Gastroesophageal sphincter (tissue), 4 donors: ENCODE data around the gene AKR7A2. TPM values are rescaled to one million over a fixed set of nuclear protein-coding genes. Genes with fewer than 3 reads are reported as not detected.

Source experiments
- ATAC-seq: fragments of 150-250 bp; one replicate; pipeline ENCODE4 v1.9.1; 2016; ENCODE audit warnings: mild to moderate bottlenecking, moderate library complexity
- H3K27ac ChIP-seq, 4 donors: fragments of 200-600 bp; sonication (generic) in 3 of 4; 1 replicate in 3 of 4; 2 replicates in 1 of 4; pipeline ENCODE4 v1.5.1; 2016 to 2019
- H3K27me3 ChIP-seq: fragments of 200-600 bp; sonication (generic); one replicate; pipeline ENCODE4 v1.5.1; 2019
- H3K36me3 ChIP-seq, 2 donors: fragments of 200-600 bp; sonication (generic); one replicate each; pipeline ENCODE4 v1.5.1; 2019; ENCODE audit warnings: control low read depth in 1 of 2
- H3K4me1 ChIP-seq, 3 donors: fragments of 200-600 bp; sonication (generic); 1 replicate in 2 of 3; 2 replicates in 1 of 3; pipeline ENCODE4 v1.5.1; 2016 to 2019; ENCODE audit warnings: control low read depth in 2 of 3
- H3K4me3 ChIP-seq, 2 donors: fragments of 200-600 bp; sonication (generic); one replicate each; pipeline ENCODE4 v1.5.1; 2019; ENCODE audit warnings: mild to moderate bottlenecking in 1 of 2, moderate library complexity in 1 of 2
- H3K9me3 ChIP-seq, 3 donors: fragments of 200-600 bp; sonication (generic); one replicate each; pipeline ENCODE4 v1.5.1; 2017 to 2019; ENCODE audit warnings: control low read depth in 2 of 3
- CTCF ChIP-seq, 4 experiments: fragments of 200-600 bp in 2 of 4; fragments of 450-650 bp in 2 of 4; sonication (generic) in 1 of 4; IDR thresholded peaks; one replicate each; pipeline ENCODE4 v1.5.1; 2017 to 2019; ENCODE audit warnings: antibody characterized with exemption in 4 of 4, mild to moderate bottlenecking in 2 of 4, moderate library complexity in 2 of 4
- EP300 ChIP-seq: sonication (generic); formaldehyde crosslinking; IDR thresholded peaks from one replicate; pipeline ENCODE4 v1.6.1; 2017; ENCODE audit warnings: antibody characterized with exemption, mild to moderate bottlenecking
- POLR2A ChIP-seq, 2 donors: fragments of 450-650 bp; IDR thresholded peaks; one replicate each; pipeline ENCODE4 v1.6.1; 2017; ENCODE audit warnings: antibody characterized with exemption in 2 of 2, mild to moderate bottlenecking in 2 of 2, moderate library complexity in 1 of 2
- POLR2AphosphoS5 ChIP-seq: sonication (generic); formaldehyde crosslinking; IDR thresholded peaks from one replicate; pipeline ENCODE4 v1.6.1; 2017; ENCODE audit warnings: antibody characterized with exemption
- WGBS, 2 donors: methylation state at CpG; one replicate each; pipeline ENCODE4 v1.1.5; 2018; ENCODE audit warnings: low coverage in 1 of 2; 5-methylcytosine and 5-hydroxymethylcytosine counted together
- total RNA-seq, 4 donors: library from RNA; depleted of rRNA; stranded (reverse); fragments of >200 nt; gene quantifications; one replicate each; pipeline ENCODE4 v1.1.0, GENCODE V29; 2016

The AKR7A2 gene
- total RNA-seq, 4 donors from 2014 or later, result 58.2 to 77.2 (median 63.7) TPM

GRCh38 chr1:19323987-19324664, 12.2 kb upstream of the AKR7A2 start:
- Histone ChIP-seq H3K27me3 (no peaks in the 10 kb centered on the region), H3K27ac (no peak overlapping the region), H3K36me3 (peaks cover 0 to 78% of the 10 kb centered on the region in 2 donors), H3K4me1 (no peaks in the 10 kb centered on the region), H3K4me3 (no peak overlapping the region), H3K9me3 (no peaks in the 10 kb centered on the region)
- no peak for TF ChIP-seq EP300
- no peak for TF ChIP-seq CTCF (IDR thresholded peaks at IDR 0.05)
- TF ChIP-seq POLR2A (IDR thresholded peaks at IDR 0.05), result no peak
- TF ChIP-seq POLR2AphosphoS5, result no peak
- no peak for ATAC-seq
- WGBS, 2 donors, result no CpG with 5 or more reads among the region's 23 CpGs

DNA sequence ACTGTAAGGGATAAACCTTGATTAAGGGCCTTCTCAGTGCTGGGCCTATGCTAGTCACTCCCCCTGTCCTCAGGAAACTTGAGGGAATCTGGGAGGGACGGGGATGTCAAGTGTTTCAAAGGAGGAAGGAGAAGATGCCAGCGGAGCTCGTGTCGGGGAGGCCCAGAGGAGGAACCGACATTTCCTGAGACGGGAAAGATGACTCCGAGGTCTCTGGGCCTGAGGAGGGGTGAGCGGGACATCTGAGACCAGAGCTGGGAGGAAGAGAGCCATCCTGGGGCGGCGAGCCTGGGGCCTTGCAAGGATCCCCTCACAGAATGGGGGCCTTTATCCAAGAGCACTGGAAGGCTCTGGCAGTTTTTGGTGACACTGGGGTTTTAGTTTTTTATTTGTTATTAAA, 10.5 kb upstream of the AKR7A2 start:
- 75 to 80% methylated on average over 1 to 10 of the region's 10 CpGs for WGBS, 2 donors
- Histone ChIP-seq H3K27me3 (no peaks in the 10 kb centered on the region), H3K36me3 (peaks cover 0 to 78% of the 10 kb centered on the region in 2 donors), H3K4me1 (peaks cover 0 to 3% (median 0%) of the 10 kb centered on the region in 3 donors), H3K9me3 (no peaks in the 10 kb centered on the region), H3K27ac (no peak overlapping the region), H3K4me3 (no peak overlapping the region)
- no peak for TF ChIP-seq EP300
- TF ChIP-seq CTCF (IDR thresholded peaks at IDR 0.05), result no peak
- TF ChIP-seq POLR2A (IDR thresholded peaks at IDR 0.05), result no peak
- TF ChIP-seq POLR2AphosphoS5, result no peak
- ATAC-seq, result no peak

GRCh38 chr1:19321071-19321470, 9.1 kb upstream of the AKR7A2 start:
- Histone ChIP-seq H3K9me3 (no peaks in the 10 kb centered on the region), H3K4me1 (peaks cover 0 to 10% (median 0%) of the 10 kb centered on the region in 3 donors), H3K27me3 (no peaks in the 10 kb centered on the region), H3K27ac (no peak overlapping the region), H3K4me3 (no peak overlapping the region), H3K36me3 (peaks cover 0 to 68% of the 10 kb centered on the region in 2 donors)
- no peak for ATAC-seq
- 69 to 96% methylated on average over 3 of the region's 3 CpGs for WGBS, 2 donors
- TF ChIP-seq EP300, result no peak
- TF ChIP-seq POLR2A (IDR thresholded peaks at IDR 0.05), result no peak
- no peak for TF ChIP-seq POLR2AphosphoS5
- no peak for TF ChIP-seq CTCF (IDR thresholded peaks at IDR 0.05)

DNA sequence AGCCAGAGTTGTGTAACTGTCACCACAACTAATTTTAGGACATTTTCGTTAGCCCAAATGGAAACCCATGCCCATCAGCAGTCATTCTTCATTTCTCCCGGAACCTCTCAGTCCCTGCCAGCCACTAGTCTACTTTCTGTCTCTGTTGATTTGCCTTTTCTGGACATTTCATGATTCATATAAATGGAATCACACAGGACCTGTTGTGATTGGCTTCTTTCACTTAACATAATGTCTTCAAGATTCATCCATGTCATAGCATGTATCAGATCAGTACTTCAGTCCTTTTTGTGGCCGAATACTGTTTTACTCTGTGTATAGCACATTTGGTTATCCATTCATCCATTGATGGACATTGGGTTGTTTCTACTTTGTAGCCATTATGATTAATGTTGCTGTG, 7.3 kb upstream of the AKR7A2 start:
- H3K36me3 ChIP-seq, result peaks cover 0 to 52% of the 10 kb centered on the region in 2 donors
- WGBS, 2 donors, result 81 to 86% methylated on average over 3 of the region's 3 CpGs

More for the DNA sequence above, 7.3 kb upstream of the AKR7A2 start:
- no peak overlapping the region for H3K4me3 ChIP-seq
- no peak overlapping the region for H3K27ac ChIP-seq
- TF ChIP-seq EP300 (no peak), CTCF (IDR thresholded peaks at IDR 0.05) (no peak), POLR2A (IDR thresholded peaks at IDR 0.05) (no peak), POLR2AphosphoS5 (no peak)
- H3K4me1 ChIP-seq, result peaks cover 0 to 27% (median 3%) of the 10 kb centered on the region in 3 donors
- ATAC-seq, result no peak
- H3K27me3 ChIP-seq, result no peaks in the 10 kb centered on the region
- no peaks in the 10 kb centered on the region for H3K9me3 ChIP-seq
